Activated T-helper 9 cell treated with anti-CD3 and anti-CD28 coated beads, Interleukin-2, amount 50 U/mL, for 16 hours (primary cell): ENCODE results near the gene DSE.

ENCODE experiments used
- DNase-seq: peaks from one replicate; pipeline ENCODE4 v3.0.0-alpha.2; 2020; ENCODE audit warnings: low read depth

The DSE gene

DNA sequence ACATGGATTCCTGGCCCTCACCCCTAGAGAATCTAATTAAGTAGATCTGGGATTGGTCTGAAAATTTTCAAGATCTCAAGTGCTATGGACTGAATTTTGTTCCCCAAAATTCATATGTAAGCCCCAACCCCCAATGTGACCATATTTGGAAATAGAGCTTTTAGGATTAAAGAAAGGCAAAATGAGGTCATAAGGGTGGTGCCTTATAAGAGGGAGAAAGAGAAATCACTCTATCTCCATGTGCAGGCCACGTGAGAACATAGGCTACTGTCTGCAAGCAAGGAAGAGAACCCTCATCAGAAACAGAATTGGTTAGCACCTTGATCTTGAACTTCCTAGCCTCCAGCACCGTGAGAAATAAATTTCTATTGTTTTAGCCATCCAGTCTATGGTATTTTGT lies 8.5 kb upstream of the DSE start:
- no peak for DNase-seq

DNA sequence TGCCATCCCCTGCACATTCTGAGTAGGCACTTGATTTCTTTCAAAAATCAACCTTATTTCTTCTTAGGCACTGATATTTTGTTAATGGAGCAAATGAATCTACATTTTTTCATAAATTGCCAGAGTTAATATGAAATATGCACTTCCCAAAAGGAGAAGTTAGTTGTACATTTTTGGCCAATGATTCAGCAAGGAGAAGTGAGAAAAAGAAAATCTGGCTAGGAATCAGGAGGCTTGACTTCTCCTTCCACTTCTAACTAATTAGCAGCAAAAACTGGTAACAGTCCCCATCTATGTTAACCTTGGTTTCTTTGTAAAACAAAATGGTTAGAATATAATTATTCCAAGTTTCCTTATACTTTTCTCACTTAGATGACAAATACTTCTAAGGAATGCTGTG lies 7.0 kb upstream of the DSE start:
- no peak for DNase-seq

DNA sequence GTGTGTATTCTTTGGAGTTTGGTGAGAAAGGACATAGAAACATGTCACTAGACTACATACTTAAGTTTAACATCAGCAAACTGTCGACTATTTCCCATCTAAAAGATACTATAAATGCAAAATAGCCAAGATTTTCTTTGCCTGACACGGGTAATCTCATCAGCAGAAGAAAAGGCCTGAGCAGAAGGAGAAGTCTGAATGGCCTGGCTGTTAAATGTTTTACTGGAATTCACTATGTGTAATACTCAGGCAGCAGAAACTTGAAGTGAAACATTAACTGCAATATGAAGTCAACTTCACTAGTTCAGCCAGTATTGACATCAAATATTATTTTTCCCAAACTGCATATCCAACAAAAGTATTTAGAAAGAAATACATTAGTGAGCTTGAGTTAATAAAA lies 6.4 kb upstream of the DSE start:
- no peak for DNase-seq

GRCh38 chr6:116365743-116366142 lies 5.0 kb upstream of the DSE start:
- no peak for DNase-seq

DNA sequence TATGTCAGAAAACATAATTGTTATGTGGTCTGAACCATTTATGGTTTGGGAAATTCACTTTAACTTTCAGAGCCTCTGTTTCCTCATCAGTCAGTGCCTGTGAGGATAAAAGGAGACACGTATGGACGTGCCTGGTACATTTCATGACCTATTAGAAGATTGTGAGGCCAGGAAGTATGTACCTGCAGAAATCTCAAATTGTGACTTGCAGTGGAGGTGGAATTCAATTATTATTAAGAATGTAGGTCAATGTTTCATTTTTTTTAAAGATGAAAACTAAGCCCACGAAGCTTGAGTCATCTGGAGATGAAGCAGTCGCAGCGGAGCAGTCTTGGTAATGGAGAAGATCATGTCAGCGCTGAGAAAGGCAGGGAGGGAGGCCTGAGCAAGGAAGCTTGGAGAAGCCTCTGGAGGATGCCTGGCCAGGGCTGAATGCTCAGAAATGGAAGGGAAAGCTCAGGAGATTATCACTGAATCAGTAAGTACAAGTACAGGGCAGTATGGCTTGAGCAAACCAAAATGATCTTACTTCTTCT lies 3.9 kb upstream of the DSE start:
- no peak for DNase-seq

GRCh38 chr6:116369540-116369939 lies 1.2 kb upstream of the DSE start:
- DNase-seq: no peak

DNA sequence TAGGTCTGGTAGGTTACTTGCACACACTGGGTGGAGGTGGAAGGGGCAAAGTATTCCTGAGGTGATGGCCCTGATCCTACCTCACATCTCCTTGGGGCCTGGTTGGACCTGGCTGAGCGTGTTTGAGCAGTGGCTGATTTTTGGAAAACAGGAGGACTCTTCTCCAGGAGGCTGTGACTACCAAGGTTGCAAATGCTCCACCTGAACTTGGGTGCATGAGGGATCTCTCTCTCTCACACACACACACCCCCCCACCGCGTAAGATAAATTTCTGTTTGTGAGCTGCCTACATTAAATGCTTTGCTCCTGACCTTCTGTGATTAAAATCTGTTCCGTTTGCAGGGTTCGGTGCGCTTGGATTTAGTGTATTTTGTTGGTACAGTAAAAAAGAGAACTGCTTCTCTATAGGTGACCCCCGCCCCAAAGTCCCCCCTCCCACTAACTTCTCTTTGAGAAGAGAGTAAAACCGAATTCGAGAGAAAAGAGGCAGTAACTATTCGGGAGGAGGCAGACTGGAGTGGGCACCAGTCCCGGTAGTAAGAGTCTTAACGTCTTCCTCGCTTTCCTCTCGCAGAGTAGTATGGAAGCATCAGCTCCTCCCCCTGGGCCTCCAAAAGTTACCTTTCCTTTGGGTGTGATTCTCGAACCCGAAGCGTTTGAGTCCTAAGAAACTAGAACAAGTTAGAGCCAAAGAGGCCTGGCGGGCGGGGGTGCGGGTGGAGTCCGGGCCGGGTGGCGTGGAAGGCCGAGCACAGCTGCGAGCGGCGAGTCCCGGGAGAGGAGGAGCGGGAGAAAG lies 585 bp upstream of the DSE start:
- DNase-seq: no peak

GRCh38 chr6:116371120-116371917 lies 572 bp downstream of the DSE start:
- peak; percentile 23 for DNase-seq

DNA sequence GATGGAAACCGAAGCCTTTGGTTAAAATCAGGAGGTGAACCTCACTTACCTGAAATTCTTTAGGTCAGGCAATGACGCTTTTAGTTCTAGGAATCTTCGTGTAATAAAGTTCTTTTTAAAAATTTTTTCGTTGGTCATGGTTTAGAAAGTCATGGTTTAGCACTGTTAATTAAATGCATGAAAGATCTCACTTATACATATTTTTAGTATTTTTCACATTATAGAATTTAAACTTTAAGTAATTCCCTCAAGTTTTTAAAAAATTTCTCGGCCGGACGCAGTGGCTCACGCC lies 1.1 kb downstream of the DSE start:
- no peak for DNase-seq

DNA sequence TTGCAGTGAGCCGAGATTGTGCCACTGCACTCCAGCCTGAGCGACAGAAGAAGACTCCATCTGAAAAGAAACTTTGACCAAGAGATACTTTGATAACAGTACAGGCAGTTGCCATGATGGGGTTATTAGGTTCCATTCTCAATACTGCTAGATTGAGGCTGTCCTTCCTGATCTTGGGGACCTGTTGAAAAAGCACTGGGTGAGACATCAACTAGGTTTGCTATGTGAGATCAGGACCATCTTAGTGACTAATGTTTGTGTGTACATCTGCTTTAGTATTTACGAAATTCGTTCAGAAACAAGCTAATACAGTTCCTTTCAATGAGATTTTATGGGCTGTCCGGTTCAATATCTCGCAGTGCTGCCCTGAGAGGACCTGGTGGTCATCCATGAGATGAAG lies 2.6 kb downstream of the DSE start:
- DNase-seq: no peak

DNA sequence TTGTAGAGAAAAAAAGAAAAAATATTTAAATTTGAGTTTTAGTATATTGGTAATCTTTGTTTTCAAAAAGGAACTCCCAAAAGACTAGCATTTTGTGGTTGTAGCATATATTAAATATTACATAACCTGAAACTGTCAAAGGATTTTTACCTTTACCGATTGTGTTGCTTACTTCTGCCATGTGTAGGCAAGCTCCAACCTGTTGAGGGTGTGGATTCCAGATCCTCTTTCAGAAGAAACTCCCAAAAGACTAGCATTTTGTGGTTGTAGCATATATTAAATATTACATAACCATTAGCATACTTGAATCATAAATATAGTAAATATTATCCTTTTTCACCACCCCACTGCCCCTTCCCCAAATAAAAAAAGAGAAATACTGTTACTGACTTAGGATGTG lies 3.2 kb downstream of the DSE start:
- DNase-seq: no peak

GRCh38 chr6:116374586-116374985 lies 3.8 kb downstream of the DSE start:
- no peak for DNase-seq

- no peak for DNase-seq
Measured at GRCh38 chr6:116375262-116375661, 4.5 kb downstream of the DSE start.

DNA sequence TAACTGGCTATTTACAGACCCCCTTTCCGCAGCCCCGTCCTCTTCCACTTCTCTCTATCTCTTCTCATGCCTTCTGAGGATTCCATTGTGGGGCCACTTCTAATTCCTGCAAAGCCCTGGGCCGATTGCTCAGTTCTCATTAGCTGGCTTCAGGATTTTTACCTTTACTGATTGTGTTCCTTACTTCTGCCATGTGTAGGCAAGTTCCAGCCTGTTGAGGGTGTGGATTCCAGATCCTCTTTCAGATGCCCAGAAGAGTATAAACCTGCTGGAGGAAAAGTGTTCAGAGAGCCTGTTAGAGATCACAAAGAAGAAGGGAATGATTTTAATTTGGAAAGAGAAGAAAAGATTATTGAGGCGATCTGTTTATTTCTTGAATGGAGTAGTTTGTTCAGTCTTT lies 5.4 kb downstream of the DSE start:
- DNase-seq: no peak

- no peak for DNase-seq
Measured at GRCh38 chr6:116379764-116380163, 9.0 kb downstream of the DSE start.

GRCh38 chr6:116380346-116380745 lies 9.6 kb downstream of the DSE start:
- no peak for DNase-seq

DNA sequence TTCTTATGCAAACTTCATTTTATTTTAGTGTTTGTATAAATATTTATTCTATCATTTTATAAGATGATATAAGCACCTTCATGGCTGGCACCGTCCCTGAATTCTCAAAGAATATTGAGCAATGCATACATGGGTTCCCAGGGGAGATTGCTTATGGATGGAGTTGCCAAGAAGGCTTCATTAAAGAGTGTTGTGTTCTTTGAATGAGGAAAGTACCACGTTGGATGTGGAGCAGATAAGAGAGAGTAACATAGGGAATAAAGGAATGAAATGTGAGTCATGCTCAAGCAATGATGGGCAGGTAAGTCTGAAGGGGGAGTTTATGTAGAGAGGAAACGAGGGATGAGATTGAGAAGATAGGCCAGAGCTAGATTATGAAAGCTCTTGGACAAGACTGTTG lies 10.3 kb downstream of the DSE start:
- no peak for DNase-seq

GRCh38 chr6:116382587-116382986 lies 11.8 kb downstream of the DSE start:
- no peak for DNase-seq

DNA sequence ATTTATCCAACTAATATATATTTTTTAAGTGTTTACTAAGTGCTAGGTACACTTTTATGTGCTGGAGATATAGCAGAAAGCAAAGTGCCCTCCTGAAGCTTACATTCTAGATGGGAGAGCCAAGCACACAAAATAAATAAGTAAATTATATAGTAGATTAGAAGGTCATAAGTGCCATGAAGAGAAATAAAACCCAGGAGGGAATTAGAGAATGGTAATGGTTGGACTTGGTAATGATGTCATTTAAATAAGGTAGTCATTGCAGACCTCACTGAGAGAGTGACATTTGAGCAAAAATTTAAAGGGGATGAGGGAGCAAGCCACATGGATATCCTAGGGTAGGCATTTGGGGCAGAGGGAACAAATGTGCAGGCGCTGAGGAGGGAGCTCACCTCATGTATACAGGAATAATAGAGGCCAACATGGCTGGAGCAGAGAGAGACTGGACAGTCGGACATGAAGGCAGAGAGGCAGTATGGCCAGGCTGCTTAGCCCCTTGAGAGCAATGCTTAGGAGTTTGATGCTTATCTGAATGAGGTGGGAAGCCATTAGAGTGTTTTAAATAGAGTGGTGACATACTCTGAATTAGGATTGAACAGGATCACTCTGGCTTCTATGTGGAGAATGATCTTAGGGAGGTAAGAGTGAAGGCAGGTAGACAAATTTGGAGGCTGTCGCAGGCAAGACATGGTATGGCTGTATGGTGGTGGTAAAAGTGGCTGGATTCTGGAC lies 14.1 kb downstream of the DSE start:
- DNase-seq: no peak

DNA sequence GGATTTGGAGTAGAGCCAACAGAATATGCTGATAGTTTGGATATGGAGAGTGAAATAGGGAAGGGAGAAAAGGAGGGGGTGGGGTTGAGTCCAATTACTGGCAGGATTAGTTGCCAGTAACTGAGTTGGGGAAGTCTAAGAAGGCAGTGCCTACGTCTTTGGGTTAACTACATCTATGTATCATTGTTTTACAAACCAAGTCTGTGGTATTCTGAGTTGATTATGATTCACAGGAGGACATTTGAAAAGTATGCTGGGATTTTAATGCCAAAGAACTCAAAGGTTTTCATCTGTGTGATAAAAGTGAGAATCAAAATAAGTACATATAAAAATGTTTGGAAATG lies 14.7 kb downstream of the DSE start:
- DNase-seq: no peak

DNA sequence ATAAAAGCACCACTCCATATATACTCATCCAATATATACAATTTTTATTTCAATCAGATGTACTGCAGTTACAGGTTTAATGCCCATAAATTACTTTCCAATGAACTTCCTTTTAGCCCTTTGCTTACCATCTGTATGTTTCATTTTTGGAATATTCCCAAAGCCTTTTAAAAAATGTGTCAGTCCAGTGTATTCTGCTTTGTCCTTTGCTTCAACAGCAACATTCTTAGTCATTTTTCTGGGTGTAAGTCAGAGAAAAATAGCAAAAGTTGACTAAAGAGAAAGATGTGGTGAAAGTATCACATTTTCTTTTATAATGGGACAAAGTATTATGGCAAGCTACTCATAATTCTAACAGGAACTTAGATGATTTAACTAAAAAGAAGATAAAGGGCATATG lies 15.2 kb downstream of the DSE start:
- no peak for DNase-seq

- no peak for DNase-seq
Measured at GRCh38 chr6:116386581-116387299, 16.0 kb downstream of the DSE start.
